Spinal cord (tissue), 10 donors: ENCODE data around the gene ASH1L. TPM values are rescaled to one million over a fixed set of nuclear protein-coding genes. Genes with fewer than 3 reads are reported as not detected.

ENCODE experiments used
- DNase-seq, 6 donors: peaks; one replicate each; pipeline versions ENCODE4 v3.0.0 to v3.0.0-alpha.2; 2013 to 2015; ENCODE audit warnings: low spot score in 6 of 6, low read depth in 4 of 6
- H3K27ac ChIP-seq: one replicate; pipeline ENCODE4 v1.5.1; 2013; ENCODE audit warnings: low read depth, low read length, control low read depth
- H3K27me3 ChIP-seq: one replicate; pipeline ENCODE4 v1.6.1; 2013; ENCODE audit warnings: low read length; ENCODE audit not compliant: control insufficient read depth, insufficient read depth
- H3K36me3 ChIP-seq: one replicate; pipeline ENCODE4 v1.6.1; 2013; ENCODE audit warnings: low read length; ENCODE audit not compliant: control insufficient read depth, insufficient read depth
- H3K4me1 ChIP-seq: one replicate; pipeline ENCODE4 v1.6.1; 2013; ENCODE audit warnings: low read length; ENCODE audit not compliant: control insufficient read depth, insufficient read depth
- H3K4me3 ChIP-seq: one replicate; pipeline ENCODE4 v1.5.1; 2013; ENCODE audit warnings: low read depth, low read length, control low read depth
- H3K9me3 ChIP-seq: one replicate; pipeline ENCODE4 v1.6.1; 2013; ENCODE audit warnings: low read length; ENCODE audit not compliant: control insufficient read depth, insufficient read depth
- WGBS: methylation state at CpG from one replicate; pipeline ENCODE4 v1.1.5; 2013; ENCODE audit warnings: missing lambda C conversion rate; ENCODE audit not compliant: insufficient coverage; 5-methylcytosine and 5-hydroxymethylcytosine counted together
- polyA plus RNA-seq, 2 donors: library from polyadenylated mRNA; unstranded; fragments of 120-200 nt; gene quantifications; one replicate each; pipeline ENCODE4 v1.2.1, GENCODE V29; 2013; ENCODE audit not compliant: insufficient read length in 2 of 2
- total RNA-seq, 2 donors: library from RNA; depleted of rRNA in 1 of 2; stranded (reverse); fragments of 120-200 nt in 1 of 2; fragments of >200 nt in 1 of 2; gene quantifications; one replicate each; pipeline versions ENCODE4 v1.2.3 to v1.2.4, GENCODE V29; 2013 to 2014
- donor health status: healthy.

The ASH1L gene
- total and polyA plus RNA-seq, 4 donors = 35.9 to 65.9 (median 46.0) TPM

DNA sequence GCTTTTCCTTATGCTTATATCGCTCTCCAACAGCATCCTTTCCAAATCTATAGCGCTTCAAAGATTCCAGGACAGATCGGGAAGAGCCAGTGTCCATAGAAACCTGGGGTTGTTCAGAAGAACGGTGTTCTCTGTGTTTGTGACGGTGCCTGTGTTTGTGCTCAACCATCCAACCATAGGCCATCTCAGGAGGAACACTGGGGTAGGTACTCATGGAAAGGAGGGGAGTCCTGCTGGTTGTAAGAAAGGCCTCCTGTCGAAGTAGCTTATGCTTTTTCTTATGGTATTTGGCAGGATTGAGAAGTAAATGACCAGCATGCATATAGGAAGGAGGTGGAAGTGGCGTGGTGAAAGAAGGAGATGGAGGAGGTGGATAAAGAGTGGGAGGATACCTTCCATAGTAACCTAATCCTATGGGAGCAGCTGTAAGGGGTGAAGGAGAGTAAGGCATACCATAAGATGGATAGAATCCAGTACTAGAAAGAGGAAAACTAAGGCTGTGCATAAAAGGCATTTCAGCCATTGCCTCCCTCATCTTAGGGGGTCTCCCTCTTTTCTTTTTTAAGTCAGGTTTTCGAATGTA lies 84.2 kb downstream of the ASH1L start:
- WGBS = 86% methylated on average over 3 of the region's 8 CpGs
- no peak for DNase-seq
- Histone ChIP-seq H3K9me3 (no peaks in the 10 kb centered on the region), H3K27ac (no peak overlapping the region), H3K4me3 (no peak overlapping the region), H3K4me1 (peaks cover 3% of the 10 kb centered on the region), H3K27me3 (no peaks in the 10 kb centered on the region), H3K36me3 (no peaks in the 10 kb centered on the region)

- Histone ChIP-seq H3K9me3 (no peaks in the 10 kb centered on the region), H3K27ac (no peak overlapping the region)
Observed at GRCh38 chr1:155474146-155474545, 88.5 kb downstream of the ASH1L start.

GRCh38 chr1:155473151-155473821 lies 89.3 kb downstream of the ASH1L start:
- 40% methylated on average over 2 of the region's 5 CpGs for WGBS
- no peak for DNase-seq
- Histone ChIP-seq H3K4me1 (peaks cover 3% of the 10 kb centered on the region), H3K9me3 (no peaks in the 10 kb centered on the region), H3K4me3 (no peak overlapping the region), H3K27me3 (no peaks in the 10 kb centered on the region), H3K27ac (no peak overlapping the region), H3K36me3 (no peaks in the 10 kb centered on the region)

More at GRCh38 chr1:155474146-155474545, 88.5 kb downstream of the ASH1L start:
- WGBS = 100% methylated on average over 2 of the region's 5 CpGs
- peaks cover 3% of the 10 kb centered on the region for H3K4me1 ChIP-seq
- H3K36me3 ChIP-seq = no peaks in the 10 kb centered on the region
- no peaks in the 10 kb centered on the region for H3K27me3 ChIP-seq
- DNase-seq = no peak
- no peak overlapping the region for H3K4me3 ChIP-seq

GRCh38 chr1:155472491-155473083 lies 90.0 kb downstream of the ASH1L start:
- no peak overlapping the region for H3K27ac ChIP-seq
- H3K27me3 ChIP-seq = no peaks in the 10 kb centered on the region
- DNase-seq = no peak
- WGBS = no CpG with 5 or more reads among the region's 2 CpGs
- H3K36me3 ChIP-seq = no peaks in the 10 kb centered on the region
- peaks cover 3% of the 10 kb centered on the region for H3K4me1 ChIP-seq
- no peaks in the 10 kb centered on the region for H3K9me3 ChIP-seq
- H3K4me3 ChIP-seq = no peak overlapping the region

DNA sequence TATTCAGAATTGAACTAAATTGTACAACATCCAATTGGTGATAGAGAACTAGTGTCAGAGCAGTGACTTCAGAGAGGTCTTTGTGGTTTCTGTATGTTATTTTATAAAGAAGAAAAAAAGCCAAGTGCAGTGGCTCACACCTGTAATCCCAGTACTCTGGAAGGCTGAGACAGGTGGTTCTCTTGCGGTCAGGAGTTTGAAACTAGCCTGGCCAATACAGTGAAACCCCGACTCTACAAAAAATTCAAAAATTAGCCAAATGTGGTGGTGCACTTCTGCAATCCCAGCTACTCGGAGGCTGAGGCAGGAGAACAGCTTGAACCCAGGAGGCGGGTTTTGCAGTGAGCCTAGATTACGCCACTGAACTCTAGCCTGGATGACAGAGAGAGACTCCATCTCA lies 90.7 kb downstream of the ASH1L start:
- 100% methylated on average over 1 of the region's 5 CpGs for WGBS
- no peak overlapping the region for H3K27ac ChIP-seq
- no peaks in the 10 kb centered on the region for H3K36me3 ChIP-seq
- H3K27me3 ChIP-seq = no peaks in the 10 kb centered on the region
- H3K9me3 ChIP-seq = no peaks in the 10 kb centered on the region
- no peak for DNase-seq
- peaks cover 3% of the 10 kb centered on the region for H3K4me1 ChIP-seq
- no peak overlapping the region for H3K4me3 ChIP-seq

GRCh38 chr1:155471026-155471425 lies 91.6 kb downstream of the ASH1L start:
- H3K9me3 ChIP-seq = no peaks in the 10 kb centered on the region
- no peak overlapping the region for H3K27ac ChIP-seq
- WGBS = 80% methylated on average over 1 of the region's 3 CpGs
- DNase-seq = no peak
- H3K36me3 ChIP-seq = no peaks in the 10 kb centered on the region
- no peak overlapping the region for H3K4me3 ChIP-seq
- H3K4me1 ChIP-seq = peaks cover 3% of the 10 kb centered on the region
- no peaks in the 10 kb centered on the region for H3K27me3 ChIP-seq

GRCh38 chr1:155466996-155467395 lies 95.6 kb downstream of the ASH1L start:
- Histone ChIP-seq H3K4me3 (no peak overlapping the region), H3K36me3 (no peaks in the 10 kb centered on the region), H3K27ac (no peak overlapping the region), H3K4me1 (no peaks in the 10 kb centered on the region), H3K9me3 (no peaks in the 10 kb centered on the region), H3K27me3 (no peaks in the 10 kb centered on the region)
- DNase-seq = no peak

- no peak overlapping the region for H3K27ac ChIP-seq
- WGBS = no CpG with 5 or more reads among the region's 1 CpG
- no peaks in the 10 kb centered on the region for H3K9me3 ChIP-seq
- no peaks in the 10 kb centered on the region for H3K36me3 ChIP-seq
- no peaks in the 10 kb centered on the region for H3K4me1 ChIP-seq
- H3K27me3 ChIP-seq = no peaks in the 10 kb centered on the region
- no peak for DNase-seq
- H3K4me3 ChIP-seq = no peak overlapping the region
Observed at GRCh38 chr1:155466617-155466972, 96.0 kb downstream of the ASH1L start.

DNA sequence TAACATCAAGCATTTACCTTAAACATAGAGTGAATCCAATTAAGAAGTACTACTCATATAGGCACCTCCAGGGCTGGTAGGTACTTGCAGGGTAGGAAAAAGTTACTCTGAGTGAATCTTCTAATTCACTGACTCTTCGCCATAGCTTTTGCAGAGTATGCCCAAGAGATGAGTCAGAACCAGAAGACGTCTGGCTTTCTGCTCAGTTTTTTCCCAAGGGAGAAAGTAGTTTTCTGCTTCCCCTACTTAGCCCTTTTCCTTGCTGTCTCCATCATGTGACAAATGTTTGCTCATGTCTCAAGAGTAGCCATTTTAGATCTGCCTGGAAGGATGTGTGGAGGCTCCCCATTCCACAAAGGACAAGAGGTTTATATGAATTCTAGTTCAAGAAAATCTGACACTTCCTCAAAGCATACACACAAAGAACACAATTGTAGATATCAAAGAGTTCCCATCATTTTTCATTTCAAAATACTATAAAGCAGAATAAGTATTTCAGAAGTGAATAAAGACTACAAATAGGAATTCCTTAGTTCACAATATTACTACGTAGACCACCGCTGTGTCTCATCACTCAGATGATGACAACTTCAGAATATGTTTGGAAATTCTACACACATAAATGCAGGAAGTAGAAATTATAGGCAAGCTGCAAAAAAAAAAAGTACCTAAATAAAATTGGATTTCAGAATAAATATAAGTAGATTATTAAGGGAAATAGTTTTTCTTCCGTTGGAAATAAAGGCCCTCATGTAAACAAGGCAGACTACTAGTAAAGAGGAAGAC lies 98.5 kb downstream of the ASH1L start:
- H3K4me3 ChIP-seq = no peak overlapping the region
- no peaks in the 10 kb centered on the region for H3K27me3 ChIP-seq
- H3K4me1 ChIP-seq = no peaks in the 10 kb centered on the region
- H3K9me3 ChIP-seq = no peaks in the 10 kb centered on the region
- no peak for DNase-seq
- H3K27ac ChIP-seq = no peak overlapping the region
- 72% methylated on average over 2 of the region's 5 CpGs for WGBS
- H3K36me3 ChIP-seq = no peaks in the 10 kb centered on the region
